GF-D8 (cell line): ENCODE results near the gene IFNAR1.

Experiments used
- DNase-seq: peaks from one replicate; lab custom pipeline; 2025; lab: John Stamatoyannopoulos, UW

The IFNAR1 gene

DNA sequence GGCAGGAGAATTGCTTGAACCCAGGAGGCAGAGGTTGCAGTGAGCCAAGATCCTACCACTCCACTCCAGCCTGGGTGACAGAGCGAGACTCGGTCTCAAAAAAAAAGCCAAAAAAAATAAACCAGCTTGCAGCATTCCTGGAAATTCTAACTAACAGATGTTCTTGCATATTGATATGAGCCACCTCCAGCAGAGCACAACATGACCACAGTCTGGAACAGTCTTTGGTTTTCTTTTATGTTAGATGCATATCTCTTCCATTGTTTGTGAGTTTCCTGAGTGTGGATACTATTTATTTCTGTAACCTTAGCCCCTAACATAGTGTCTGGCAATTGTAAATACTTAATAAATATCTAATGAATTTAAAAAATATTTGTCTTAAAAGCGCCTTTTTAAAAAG, 23.9 kb downstream of the IFNAR1 start:
- no peak for DNase-seq

DNA sequence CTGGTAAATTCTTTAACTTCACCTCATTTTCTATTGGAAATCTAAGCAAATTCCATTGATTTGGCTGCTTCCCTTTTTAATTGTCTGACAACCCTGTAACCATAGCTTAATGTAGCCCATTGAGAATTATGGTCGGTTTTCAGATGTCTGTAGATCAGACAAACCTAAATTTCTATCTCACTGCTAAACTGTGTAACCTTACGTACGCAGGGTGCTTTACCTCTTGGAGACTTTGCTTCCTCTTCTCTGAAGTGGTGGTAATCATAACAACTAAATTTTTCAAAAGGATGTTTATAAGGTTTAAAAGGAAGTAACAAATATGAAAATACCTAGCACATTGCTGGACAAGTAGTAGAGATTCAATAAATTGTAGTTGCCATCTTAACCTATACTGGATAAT, 25.9 kb downstream of the IFNAR1 start:
- DNase-seq: no peak

DNA sequence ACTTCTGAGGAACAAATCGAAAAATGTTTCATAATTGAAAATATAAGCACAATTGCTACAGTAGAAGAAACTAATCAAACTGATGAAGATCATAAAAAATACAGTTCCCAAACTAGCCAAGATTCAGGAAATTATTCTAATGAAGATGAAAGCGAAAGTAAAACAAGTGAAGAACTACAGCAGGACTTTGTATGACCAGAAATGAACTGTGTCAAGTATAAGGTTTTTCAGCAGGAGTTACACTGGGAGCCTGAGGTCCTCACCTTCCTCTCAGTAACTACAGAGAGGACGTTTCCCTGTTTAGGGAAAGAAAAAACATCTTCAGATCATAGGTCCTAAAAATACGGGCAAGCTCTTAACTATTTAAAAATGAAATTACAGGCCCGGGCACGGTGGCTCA, 30.6 kb downstream of the IFNAR1 start:
- no peak for DNase-seq

DNA sequence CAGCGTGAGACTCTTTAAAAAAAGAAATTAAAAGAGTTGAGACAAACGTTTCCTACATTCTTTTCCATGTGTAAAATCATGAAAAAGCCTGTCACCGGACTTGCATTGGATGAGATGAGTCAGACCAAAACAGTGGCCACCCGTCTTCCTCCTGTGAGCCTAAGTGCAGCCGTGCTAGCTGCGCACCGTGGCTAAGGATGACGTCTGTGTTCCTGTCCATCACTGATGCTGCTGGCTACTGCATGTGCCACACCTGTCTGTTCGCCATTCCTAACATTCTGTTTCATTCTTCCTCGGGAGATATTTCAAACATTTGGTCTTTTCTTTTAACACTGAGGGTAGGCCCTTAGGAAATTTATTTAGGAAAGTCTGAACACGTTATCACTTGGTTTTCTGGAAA, 31.2 kb downstream of the IFNAR1 start:
- no peak for DNase-seq

DNA sequence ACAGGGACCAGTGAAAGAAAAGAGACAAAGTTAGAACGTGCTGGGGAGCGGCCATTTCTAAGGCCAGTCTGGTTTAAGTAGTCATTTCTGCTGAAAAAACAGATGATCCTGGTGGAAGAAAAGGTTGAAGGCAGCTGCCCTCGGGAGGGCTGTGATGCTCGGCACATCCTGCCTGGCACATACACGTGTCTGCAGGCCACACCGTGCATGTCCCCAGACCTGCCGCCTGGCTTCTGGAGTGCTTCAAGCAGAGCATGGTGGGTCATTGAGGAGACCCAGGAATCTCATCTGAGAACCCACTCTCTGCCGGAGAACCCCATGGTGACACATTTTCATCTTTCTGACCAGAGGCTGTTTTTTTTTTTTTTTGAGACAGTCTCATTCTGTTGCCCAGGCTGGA, 32.4 kb downstream of the IFNAR1 start:
- DNase-seq: no peak

DNA sequence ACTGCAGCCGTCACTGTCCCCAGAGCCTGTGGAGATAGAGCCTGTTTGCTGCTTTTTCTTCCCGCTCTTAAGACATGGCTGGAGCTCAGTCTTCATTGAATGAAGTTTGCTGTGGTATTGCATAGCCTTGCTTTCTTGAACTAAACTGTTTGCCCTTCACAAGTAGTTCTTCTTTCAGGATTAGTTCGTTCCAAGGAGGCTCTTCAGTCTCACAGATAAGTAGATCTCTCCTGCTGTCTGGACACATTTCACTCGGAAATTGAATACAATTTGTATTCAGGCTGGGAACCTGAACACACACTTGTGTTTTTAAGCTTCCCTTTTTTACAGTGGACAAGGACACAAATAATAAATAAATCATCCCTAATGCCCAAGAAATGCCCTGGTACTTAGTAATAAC, 34.7 kb downstream of the IFNAR1 start:
- no peak for DNase-seq

DNA sequence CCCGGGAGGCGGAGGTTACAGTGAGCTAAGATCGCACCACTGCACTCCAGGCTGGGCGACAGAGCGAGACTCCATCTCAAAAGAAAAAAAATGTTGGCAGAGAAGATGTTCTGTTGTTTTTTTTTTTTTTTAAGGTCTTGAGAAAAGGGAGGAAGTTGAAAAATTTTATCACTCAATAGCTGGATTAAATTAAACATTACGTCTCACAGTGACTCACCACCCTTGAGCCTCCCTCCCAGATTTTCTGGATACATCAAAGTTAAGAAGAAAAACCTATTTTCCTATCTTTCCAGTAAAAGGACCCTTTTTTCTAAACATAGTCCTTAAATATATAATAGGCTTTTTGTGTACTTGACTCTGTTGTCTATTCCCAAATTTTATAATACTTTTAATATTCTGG, 35.5 kb downstream of the IFNAR1 start:
- no peak for DNase-seq

DNA sequence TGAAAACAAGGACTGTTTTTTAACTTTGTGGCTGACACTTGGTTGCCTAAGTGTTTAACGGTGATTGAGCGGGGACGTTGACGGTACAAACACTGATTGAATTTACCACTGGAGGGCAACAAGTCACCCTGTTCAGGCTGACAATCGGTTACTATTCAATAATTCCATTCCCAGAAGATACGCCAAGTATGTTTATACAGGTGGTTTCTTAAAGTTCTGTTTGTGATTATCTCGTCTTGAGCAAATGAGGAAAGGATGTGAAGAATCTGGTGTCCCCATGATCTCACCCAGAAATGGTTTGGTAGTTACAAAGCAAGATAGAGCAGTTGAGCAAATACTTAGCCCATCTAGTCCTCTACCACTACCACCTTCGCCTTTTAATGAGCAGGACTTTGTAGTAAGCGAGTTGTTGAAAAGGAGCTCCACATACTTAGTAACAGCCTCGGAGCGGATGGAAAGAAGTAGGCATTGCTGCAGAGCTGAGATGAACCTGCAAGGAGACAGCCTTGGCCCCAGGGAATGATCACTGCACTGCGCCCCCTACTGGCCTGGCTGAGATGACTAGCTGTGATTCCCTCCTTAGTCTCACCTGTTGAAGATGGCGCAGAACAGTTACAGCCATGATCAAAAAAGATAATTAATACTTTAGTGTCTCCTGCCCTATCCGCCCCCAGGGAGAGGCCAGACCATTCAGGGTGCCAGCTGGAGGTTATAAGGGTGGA, 36.3 kb downstream of the IFNAR1 start:
- peak; percentile 60 for DNase-seq

DNA sequence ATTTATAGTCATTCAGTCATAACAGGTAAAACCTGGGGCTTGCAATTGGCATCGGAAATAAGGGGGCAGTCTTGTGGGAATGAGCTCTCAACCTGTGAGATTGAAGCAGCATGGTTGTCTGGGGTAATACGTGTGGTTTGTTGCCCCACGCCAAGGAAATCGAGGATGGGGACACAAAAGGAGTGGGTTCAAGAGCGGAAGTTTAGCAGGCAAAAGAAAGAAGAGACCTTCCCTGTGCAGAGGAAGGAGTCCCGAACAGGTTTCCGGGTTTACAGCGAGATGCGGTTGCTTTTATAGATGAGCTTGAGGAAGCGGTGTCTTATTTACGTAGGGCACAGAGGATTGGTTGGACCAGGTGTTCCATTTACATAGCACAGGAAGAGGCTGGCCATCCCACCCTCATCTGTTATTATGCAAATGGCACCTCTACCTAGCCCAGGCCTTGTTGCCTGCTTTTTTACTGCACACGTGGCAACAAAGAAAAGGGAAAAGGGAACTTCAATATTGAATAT, 37.3 kb downstream of the IFNAR1 start:
- DNase-seq: peak; percentile 99

DNA sequence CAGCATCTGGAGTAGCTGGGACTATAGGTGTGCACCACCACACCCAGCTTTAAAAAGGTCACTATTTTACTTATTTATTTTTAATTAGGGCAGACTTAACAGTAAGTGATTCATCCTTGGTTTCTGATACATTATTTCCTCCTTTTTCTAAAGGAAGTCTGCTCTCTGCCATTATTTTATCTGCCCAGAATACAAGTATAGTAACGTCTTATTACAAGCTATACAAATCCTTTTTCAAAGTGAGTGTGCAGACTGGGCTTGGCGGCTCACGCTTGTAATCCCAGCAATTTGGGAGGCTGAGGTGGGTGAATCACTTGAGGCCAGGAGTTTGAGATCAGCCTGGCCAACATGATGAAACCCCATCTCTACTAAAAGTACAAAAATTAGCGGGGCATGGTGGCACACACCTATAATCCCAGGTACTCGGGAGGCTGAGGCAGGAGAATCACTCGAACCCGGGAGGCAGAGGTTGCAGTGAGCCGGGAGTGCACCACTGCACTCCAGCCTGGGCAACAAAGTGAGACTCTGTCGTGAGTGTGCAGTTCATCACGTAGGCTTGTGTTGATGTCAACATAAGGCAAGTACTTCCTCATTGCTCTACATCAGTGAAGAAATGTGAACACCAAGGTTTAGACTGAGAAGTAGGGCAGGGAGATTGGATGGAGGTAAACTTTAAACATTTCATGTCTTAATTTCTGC, 39.3 kb downstream of the IFNAR1 start:
- peak; percentile 85 for DNase-seq

DNA sequence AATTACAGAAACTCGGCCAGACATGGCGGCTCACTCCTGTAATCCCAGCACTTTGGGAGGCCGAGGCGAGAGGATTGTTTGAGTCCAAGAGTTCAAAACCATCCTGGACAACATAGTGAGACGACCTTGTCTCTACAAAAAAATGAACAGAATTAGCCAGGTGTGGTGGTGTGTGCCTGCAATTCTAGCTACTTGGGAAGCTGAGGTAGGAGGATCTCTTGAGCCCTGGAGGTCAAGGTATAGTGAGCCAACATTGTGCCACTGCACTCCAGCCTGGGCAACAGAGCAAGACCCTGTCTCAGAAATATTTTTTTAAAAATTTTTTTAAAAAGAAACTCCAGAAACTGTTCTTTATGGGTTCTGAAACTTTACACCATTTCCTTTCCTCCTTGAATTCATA, 40.1 kb downstream of the IFNAR1 start:
- no peak for DNase-seq

DNA sequence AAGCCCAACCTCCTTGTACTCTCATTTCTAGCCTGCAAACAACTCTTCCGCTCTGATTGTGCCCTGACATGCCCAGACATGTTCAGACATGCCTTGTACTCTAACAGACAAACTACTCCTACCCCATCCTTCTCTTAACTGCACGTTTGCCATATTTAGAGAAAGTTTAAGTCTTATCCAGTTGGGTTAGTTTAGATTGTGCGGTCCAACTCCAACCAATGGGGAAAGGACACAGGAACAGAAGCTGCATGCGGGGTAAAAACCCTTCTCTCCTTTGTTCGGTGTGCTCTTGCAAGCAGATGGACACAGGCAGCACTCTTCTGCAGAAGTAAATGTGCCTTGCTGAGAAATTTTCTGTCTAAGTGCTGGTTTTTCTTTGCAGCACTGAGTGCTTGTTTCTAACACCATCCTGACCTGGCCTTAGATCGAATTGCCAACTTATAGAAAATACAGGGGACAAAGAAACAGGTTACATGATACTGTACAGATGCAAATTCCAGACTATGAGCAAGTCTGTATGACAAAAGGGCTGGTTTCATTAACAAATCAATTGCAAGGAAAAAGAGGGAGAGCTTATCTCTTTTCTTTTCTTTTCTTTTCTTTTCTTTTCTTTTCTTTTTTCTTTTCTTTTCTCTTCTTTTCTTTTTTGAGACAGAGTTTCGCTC, 42.7 kb downstream of the IFNAR1 start:
- no peak for DNase-seq

DNA sequence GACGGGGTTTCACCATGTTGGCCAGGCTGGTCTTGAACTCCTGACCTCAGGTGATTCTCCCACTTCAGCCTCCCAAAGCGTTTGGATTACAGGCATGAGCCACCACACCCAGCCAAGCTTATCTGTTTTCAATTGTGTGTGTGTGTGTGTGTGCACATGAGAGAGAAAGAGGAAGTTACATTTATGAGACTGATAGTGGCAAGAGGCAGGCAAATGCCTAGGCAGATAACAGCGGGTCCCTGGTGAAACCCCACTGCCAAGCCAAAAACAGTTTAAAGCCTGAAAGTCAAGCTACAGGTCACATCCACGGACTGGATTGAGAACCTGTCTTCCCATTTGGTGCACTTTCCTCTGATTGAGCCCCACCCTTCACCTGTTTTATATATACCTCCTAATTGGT, 43.4 kb downstream of the IFNAR1 start:
- DNase-seq: peak; percentile 91

DNA sequence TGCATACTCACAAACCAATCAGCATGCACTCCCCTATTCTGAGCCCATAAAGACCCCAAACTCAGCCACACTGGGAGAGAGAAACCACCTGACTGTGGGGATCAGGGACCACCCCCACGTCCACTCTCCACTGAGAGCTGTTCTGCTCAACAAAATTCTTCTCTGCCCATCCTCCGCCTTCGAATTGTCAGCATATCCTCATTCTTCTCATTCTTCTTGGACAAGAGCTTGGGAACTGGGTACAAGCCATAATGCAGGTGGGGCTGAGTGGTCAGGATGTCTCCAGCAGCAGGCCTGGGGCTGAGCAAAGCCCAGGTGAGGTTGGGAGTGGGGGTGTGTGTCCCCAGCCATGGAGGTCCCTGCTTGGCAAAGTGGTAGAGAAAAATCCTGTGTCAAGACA, 43.8 kb downstream of the IFNAR1 start:
- no peak for DNase-seq

DNA sequence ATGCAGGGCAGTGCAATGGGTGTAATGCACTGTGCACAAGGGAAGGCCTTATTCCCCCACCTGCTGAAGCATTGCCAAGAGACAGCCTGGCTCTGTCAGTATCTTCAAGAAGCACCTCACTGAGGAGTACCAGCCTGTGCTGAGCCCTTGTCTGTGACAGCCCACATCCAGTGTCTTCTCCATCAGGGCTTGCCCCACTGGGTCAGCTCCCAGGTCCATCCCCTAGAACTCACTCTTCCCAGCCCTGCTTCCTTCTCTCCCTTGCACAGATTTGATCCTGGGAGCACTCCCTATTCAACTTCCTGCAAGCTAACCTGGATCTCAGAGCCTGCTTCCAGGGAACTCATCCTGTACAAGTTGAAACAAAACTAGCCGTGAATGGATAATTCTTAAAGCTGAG, 44.8 kb downstream of the IFNAR1 start:
- DNase-seq: no peak

DNA sequence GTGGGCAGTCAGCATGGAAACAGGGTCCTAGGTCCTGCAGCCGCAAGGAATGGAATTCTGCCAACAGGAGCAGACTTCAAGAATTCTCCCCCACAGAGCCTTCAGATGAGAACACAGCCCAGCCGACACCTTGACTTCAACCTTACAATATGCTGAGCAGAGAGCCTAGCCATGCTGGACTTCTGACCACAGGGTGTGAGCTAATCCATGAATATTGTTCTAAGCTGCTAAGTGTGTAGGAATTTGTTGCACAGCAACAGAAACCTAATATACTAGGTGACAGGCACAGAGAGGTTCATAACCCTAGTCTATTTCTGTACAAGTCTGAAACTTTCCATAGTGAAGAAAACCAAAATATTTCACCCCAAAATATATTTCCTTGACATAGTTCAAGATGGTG, 45.5 kb downstream of the IFNAR1 start:
- DNase-seq: no peak

DNA sequence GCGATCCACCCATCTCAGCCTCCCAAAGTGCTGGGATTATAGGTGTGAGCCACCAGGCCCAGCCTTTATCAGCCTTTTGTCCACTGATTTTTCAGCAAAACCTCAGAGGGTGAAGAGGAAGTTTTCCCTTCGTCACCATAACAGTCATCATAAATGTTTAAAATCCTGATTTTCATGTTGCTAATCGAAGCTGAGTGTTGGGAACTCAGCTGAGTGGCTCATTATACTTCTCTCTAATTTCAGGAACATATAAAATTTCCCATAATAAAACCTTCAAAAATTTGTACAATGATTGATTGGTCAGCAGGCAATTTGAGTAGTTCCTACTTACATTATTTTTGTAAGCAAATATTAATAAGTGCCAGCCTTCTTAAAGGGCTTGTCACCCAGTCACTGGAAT, 46.6 kb downstream of the IFNAR1 start:
- DNase-seq: no peak

DNA sequence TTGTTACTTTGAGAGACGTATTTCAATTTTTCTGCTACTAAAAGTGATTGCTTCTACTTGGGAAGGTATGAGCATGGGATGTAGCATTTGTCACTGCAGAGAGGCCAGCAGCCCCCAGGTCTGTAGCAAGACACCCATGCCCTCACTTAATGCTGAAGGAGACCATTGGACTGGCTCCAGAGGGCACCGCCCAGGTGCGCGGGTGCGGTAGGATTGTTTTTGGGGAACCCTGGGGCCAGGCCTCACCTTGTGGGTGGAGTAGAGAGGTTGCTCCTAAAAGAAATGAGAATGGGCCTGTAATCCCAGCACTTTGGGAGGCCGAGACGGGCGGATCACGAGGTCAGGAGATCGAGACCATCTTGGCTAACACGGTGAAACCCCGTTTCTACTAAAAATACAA, 47.8 kb downstream of the IFNAR1 start:
- DNase-seq: no peak

DNA sequence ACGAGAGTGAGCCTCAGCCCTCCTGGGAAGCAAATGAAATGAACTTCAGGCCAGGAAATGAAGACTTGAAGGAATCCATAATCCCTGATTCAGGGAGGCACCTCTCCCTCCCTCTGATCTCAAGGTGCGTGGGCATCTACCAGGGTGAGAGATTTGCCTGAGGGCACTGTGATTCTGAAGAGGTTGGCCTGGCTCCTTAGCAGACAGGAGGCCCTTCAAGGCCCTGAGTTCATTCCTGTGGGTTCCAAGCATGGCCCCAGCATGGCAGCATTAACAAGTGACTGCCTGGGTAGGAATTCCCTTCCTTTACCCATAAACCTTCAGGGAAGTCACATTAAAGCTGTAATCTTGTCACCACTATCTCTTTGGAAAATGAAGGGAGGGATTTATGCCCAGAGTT, 48.7 kb downstream of the IFNAR1 start:
- DNase-seq: no peak

DNA sequence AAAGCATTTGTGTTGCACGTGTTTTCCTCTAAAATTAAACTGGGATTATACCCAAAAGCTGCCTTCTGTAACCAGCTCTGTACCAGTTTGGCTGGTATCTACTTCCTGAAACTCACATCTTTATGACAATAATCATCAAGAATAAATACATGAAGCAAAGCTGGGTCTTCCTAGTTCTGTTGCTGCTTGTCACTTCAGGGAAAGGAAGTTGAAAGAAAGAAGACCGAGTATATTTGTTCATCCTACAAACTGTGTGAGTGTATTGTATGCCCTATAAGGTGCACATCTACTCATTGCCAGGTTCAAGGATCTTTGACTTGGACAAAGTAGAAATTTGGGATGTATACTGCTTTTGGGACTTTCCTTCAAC, 49.3 kb downstream of the IFNAR1 start:
- peak; percentile 64 for DNase-seq

DNA sequence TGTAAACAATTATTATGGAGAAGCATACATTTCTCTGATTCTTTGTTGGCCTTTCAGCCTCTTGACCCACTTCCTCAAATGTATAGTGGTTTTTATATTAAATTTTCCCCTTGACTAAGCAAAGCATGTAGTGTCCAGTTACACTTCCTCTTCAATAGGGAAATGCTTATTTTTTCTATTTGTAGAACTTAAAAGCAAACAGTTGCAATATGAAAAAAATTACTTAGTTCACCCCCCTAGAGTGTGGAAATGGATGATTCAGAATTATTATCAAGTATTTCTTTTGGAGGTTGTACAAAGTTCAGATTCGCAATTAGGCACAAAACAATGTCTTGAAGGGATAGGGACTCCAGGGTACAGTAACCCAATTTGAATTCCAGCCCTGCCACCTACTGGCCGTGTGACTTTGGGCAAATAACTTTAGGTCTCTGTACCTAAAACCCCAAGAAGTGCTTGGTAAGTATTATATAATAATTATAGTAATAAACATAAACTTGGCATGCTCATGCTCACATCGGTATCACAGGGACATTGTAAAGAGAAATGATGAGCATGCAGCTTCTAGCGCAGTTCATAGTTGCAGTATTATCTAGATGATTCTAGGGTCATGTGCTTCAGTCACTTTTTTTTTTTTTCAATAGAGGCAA, 49.8 kb downstream of the IFNAR1 start:
- DNase-seq: peak; percentile 88

DNA sequence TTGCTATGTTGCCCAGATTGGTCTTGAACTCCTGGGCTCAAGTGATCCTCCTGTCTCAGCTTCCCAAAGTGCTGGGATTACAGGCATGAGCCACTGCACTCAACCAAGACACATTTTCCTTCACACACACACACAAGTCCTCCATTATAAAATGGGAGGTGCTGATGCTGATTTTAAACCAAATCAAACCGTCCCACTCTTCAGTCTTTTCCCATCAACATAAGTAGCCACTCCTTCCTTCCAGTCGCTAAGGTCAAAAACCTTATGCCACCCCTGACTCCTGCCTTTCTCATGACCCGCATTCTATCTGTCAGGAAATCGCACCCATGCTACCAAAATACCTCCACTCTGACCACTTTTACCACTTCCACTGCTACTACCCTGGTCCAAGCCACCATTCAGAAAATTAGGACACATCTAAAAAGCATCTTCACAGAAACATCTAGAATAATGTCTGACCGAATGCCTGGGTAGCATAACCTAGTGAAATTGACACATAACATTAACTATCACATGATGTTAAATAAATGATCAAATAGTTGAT, 50.4 kb downstream of the IFNAR1 start:
- DNase-seq: no peak
